GM12878 (cell line): ENCODE measurements around the gene CPSF3. TPM values are rescaled to one million over a fixed set of nuclear protein-coding genes. Genes with fewer than 3 reads are reported as not detected.

Source experiments
- ATAC-seq: fragments of 200-7000 bp; cut with Tn5 transposase; 3 replicates; pipeline ENCODE4 v1.9.1; 2020; ENCODE audit warnings: mild to moderate bottlenecking, moderate library complexity
- BruUV-seq: library from RNA; stranded (reverse); fragments of 400-500 nt; replicated peaks from 2 replicates; lab custom pipeline; 2021; lab: Mats Ljungman, UMichigan
- CTCF ChIA-PET: fragments of 300-600 bp; sonication (Branson Sonifier 250); formaldehyde crosslinking; extraction: SDS; loops from one replicate; lab custom pipeline; 2021; ENCODE audit warnings: inconsistent platforms; lab: Yijun Ruan, JAX
- POLR2A ChIA-PET: fragments of 350-600 bp; formaldehyde crosslinking; extraction: SDS; loops from one replicate; lab custom pipeline; 2021; ENCODE audit warnings: inconsistent platforms; lab: Charles Lee
- RAD21 ChIA-PET: fragments of 300-600 bp; sonication (Branson Sonifier 250); formaldehyde crosslinking; loops from one replicate; lab custom pipeline; 2023; ENCODE audit warnings: antibody characterized with exemption; ENCODE audit not compliant: unreplicated experiment; lab: Charles Lee
- SMC1A ChIA-PET: fragments of 300-600 bp; sonication (Branson Sonifier 250); formaldehyde crosslinking; loops from one replicate; lab custom pipeline; 2023; ENCODE audit not compliant: unreplicated experiment, uncharacterized antibody; lab: Charles Lee
- DNase-seq: peaks from one replicate; pipeline ENCODE4 v3.0.0-alpha.2; 2011; ENCODE audit warnings: low read depth, low spot score
- FAIRE-seq: peaks from 3 replicates; lab custom pipeline; 2011; peaks lifted over from hg19 to GRCh38; lab: Jason Lieb, UNC
- H2AFZ ChIP-seq: 2 replicates; pipeline ENCODE4 v1.6.0; 2011; ENCODE audit warnings: low read depth, low read length, control low read depth; ENCODE audit not compliant: control insufficient read depth
- H3K27ac ChIP-seq: 2 replicates; pipeline ENCODE4 v1.5.1; 2011; ENCODE audit warnings: control low read depth; ENCODE audit not compliant: control insufficient read depth, insufficient read depth
- H3K27me3 ChIP-seq, 2 experiments: replicated peaks in 1 of 2; 2 replicates each; pipeline versions ENCODE4 v1.6.0 to v1.6.1; 2011; ENCODE audit warnings: low read length in 1 of 2; ENCODE audit not compliant: control insufficient read depth in 2 of 2, insufficient read depth in 2 of 2
- H3K36me3 ChIP-seq, 2 experiments: 2 replicates each; pipeline ENCODE4 v1.5.1; 2011; ENCODE audit warnings: low read length in 1 of 2; ENCODE audit not compliant: control insufficient read depth in 2 of 2, insufficient read depth in 2 of 2
- H3K4me1 ChIP-seq: 2 replicates; pipeline ENCODE4 v1.6.1; 2011; ENCODE audit warnings: mild to moderate bottlenecking, low read length, moderate library complexity, mixed read lengths; ENCODE audit not compliant: control insufficient read depth, insufficient read depth
- H3K4me2 ChIP-seq: 2 replicates; pipeline ENCODE4 v1.6.0; 2011; ENCODE audit warnings: control low read depth; ENCODE audit not compliant: control insufficient read depth, insufficient read depth
- H3K4me3 ChIP-seq: fragments of 200-600 bp; sonication (generic); 2 replicates; pipeline ENCODE4 v1.5.1; 2016
- H3K79me2 ChIP-seq: 2 replicates; pipeline ENCODE4 v1.6.0; 2011; ENCODE audit warnings: low read length; ENCODE audit not compliant: control insufficient read depth, insufficient read depth
- H3K9ac ChIP-seq: 2 replicates; pipeline ENCODE4 v1.8.0; 2011; ENCODE audit warnings: low read length, control low read depth, mixed read lengths; ENCODE audit not compliant: control insufficient read depth, insufficient read depth
- H3K9me3 ChIP-seq: replicated peaks from 3 replicates; pipeline ENCODE4 v1.5.1; 2011; ENCODE audit warnings: mild to moderate bottlenecking, low read length; ENCODE audit not compliant: control insufficient read depth, insufficient read depth
- H4K20me1 ChIP-seq: 2 replicates; pipeline ENCODE4 v1.6.0; 2011; ENCODE audit not compliant: control insufficient read depth, insufficient read depth
- BMI1 ChIP-seq: fragments of 450-650 bp; IDR thresholded peaks from 2 replicates; pipeline ENCODE4 v1.6.1; 2016; ENCODE audit warnings: mild to moderate bottlenecking, moderate library complexity, borderline replicate concordance
- BRCA1 ChIP-seq: IDR thresholded peaks from 2 replicates; pipeline ENCODE4 v1.6.1; 2011; ENCODE audit warnings: low read depth, low read length, improper control_type of control experiment
- CBX3 ChIP-seq: fragments of 200-600 bp; sonication (generic); IDR thresholded peaks from 2 replicates; pipeline ENCODE4 v1.6.1; 2016; ENCODE audit warnings: low read depth, borderline replicate concordance
- DPF2 ChIP-seq: fragments of 450-650 bp; IDR thresholded peaks from 2 replicates; pipeline ENCODE4 v1.6.1; 2017; ENCODE audit warnings: mild to moderate bottlenecking
- GATAD2B ChIP-seq: fragments of 450-650 bp; conservative IDR thresholded peaks from 2 replicates; pipeline ENCODE4 v1.6.1; 2017; ENCODE audit warnings: low read depth, mild to moderate bottlenecking, moderate library complexity
- KAT2A ChIP-seq: conservative IDR thresholded peaks from 2 replicates; pipeline ENCODE4 v1.6.1; 2011; ENCODE audit warnings: low read depth, low read length; ENCODE audit not compliant: control insufficient read depth
- KLF5 ChIP-seq: fragments of 450-650 bp; IDR thresholded peaks from 2 replicates; pipeline ENCODE4 v1.6.1; 2014; ENCODE audit warnings: mild to moderate bottlenecking; ENCODE audit not compliant: partially characterized antibody
- NR2C1 ChIP-seq: fragments of 450-650 bp; IDR thresholded peaks from 2 replicates; pipeline ENCODE4 v1.6.1; 2017; ENCODE audit warnings: antibody characterized with exemption, mild to moderate bottlenecking, moderate library complexity
- PML ChIP-seq: IDR thresholded peaks from 2 replicates; pipeline ENCODE4 v1.6.1; 2012; ENCODE audit warnings: low read length, inconsistent platforms
- POLR2AphosphoS5 ChIP-seq: IDR thresholded peaks from 2 replicates; pipeline ENCODE4 v1.6.1; 2011; ENCODE audit warnings: mild to moderate bottlenecking, low read length, inconsistent platforms
- RAD21 ChIP-seq: IDR thresholded peaks from 2 replicates; pipeline ENCODE4 v1.6.1; 2011; ENCODE audit warnings: mild to moderate bottlenecking, low read depth, low read length, moderate library complexity; ENCODE audit not compliant: insufficient read depth
- RB1 ChIP-seq: fragments of 450-650 bp; formaldehyde crosslinking; IDR thresholded peaks from 2 replicates; pipeline ENCODE4 v1.6.1; 2017; ENCODE audit warnings: mild to moderate bottlenecking, borderline replicate concordance
- RBBP5 ChIP-seq: fragments of 200-600 bp; sonication (generic); conservative IDR thresholded peaks from 2 replicates; pipeline ENCODE4 v1.6.1; 2016
- RELA ChIP-seq: fragments of 450-650 bp; IDR thresholded peaks from 2 replicates; pipeline ENCODE4 v1.8.0; 2014; ENCODE audit warnings: borderline replicate concordance; ENCODE audit not compliant: partially characterized antibody
- SIN3A ChIP-seq: IDR thresholded peaks from 2 replicates; pipeline ENCODE4 v1.6.1; 2012; ENCODE audit warnings: low read depth, low read length, improper control_type of control experiment
- SMARCA5 ChIP-seq: fragments of 450-650 bp; IDR thresholded peaks from 2 replicates; pipeline ENCODE4 v1.6.1; 2017; ENCODE audit warnings: mild to moderate bottlenecking
- WGBS: methylation state at CpG from one replicate; pipeline ENCODE4 v1.1.6; 2016; ENCODE audit warnings: low lambda C conversion rate; ENCODE audit not compliant: insufficient replicate concordance, insufficient coverage; ENCODE audit errors: missing lambda C conversion rate; 5-methylcytosine and 5-hydroxymethylcytosine counted together
- in situ Hi-C: fragments of 300-500 bp; cut with MboI; formaldehyde crosslinking; loops from 9 replicates; pipeline ENCODE4 v1.14.3; 2018; ENCODE audit warnings: mixed read lengths
- intact Hi-C: fragments of 100-400 bp; cut with micrococcal nuclease; formaldehyde crosslinking; loops from one replicate; pipeline ENCODE4 v1.14.2; 2022; ENCODE audit not compliant: unreplicated experiment
- polyA plus RNA-seq, 11 experiments: library from polyadenylated mRNA; depleted of rRNA in 4 of 11; unstranded in 6 of 11; stranded (reverse) in 5 of 11; fragments of >200 nt; fragmentation: Nextera tagmentation in 4 of 11; fragmentation: Illumina TruSeq in 1 of 11; extraction: Ambion mirVana in 4 of 11; extraction: Trizol in 1 of 11; gene quantifications; 1 replicate in 1 of 11; 2 replicates in 10 of 11; pipeline versions ENCODE4 v1.2.1 to v1.2.3, GENCODE V29; 2011 to 2016; ENCODE audit warnings: inconsistent platforms in 2 of 11, missing spikeins in 2 of 11, low read depth in 1 of 11
- total RNA-seq, 4 experiments: library from RNA; depleted of rRNA in 3 of 4; stranded (reverse); fragments of >200 nt in 3 of 4; fragmentation: Illumina TruSeq in 1 of 4; extraction: Trizol in 1 of 4; gene quantifications; 2 replicates each; pipeline versions ENCODE4 v1.2.1 to v1.2.3, GENCODE V29; 2013 to 2021
- TF ChIP-seq, protein P1 (sequence below): IDR thresholded peaks from 2 replicates; pipeline ENCODE4 v1.6.1; 2012; ENCODE audit warnings: low read depth, low read length, improper control_type of control experiment
- TF ChIP-seq, protein P2 (sequence below): fragments of 450-650 bp; IDR thresholded peaks from 2 replicates; pipeline ENCODE4 v1.6.1; 2017; ENCODE audit warnings: mild to moderate bottlenecking, moderate library complexity

Gene CPSF3
- total and polyA plus RNA-seq, 10 of the 15 experiments (the other 5 are each of a cell fraction or from before 2014, with no cell fraction given), result 34.5 to 108 (median 76.1) TPM

DNA sequence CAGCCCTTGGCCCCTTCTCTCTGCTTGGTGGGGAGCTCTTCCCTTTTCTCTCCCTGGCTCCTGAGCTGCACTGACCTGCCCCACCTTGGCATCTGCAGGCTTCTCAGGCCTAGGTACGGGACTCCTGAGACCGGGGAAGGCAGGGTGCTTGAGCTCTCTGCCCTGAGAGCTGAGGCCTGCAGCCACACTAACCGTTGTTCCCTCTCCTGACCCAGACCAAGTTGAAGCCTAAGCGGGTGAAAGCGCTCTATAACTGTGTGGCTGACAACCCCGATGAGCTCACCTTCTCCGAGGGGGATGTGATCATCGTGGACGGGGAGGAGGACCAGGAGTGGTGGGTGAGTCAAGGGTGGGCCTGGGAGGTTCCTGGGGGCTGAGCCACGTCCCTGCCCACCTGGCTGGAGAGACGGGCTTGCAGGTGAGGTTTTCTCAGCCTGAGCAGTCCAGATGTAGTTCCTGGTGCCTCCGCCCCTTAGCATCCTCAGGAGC is 22.4 kb upstream of the CPSF3 start (continued):
- TF ChIP-seq POLR2AphosphoS5 (no peak), KAT2A (no peak), BMI1 (no peak), PML (no peak), DPF2 (no peak), NR2C1 (no peak), CBX3 (no peak), RELA (no peak)
- TF ChIP-seq, protein P1, sequence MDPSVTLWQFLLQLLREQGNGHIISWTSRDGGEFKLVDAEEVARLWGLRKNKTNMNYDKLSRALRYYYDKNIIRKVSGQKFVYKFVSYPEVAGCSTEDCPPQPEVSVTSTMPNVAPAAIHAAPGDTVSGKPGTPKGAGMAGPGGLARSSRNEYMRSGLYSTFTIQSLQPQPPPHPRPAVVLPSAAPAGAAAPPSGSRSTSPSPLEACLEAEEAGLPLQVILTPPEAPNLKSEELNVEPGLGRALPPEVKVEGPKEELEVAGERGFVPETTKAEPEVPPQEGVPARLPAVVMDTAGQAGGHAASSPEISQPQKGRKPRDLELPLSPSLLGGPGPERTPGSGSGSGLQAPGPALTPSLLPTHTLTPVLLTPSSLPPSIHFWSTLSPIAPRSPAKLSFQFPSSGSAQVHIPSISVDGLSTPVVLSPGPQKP, result no peak

DNA sequence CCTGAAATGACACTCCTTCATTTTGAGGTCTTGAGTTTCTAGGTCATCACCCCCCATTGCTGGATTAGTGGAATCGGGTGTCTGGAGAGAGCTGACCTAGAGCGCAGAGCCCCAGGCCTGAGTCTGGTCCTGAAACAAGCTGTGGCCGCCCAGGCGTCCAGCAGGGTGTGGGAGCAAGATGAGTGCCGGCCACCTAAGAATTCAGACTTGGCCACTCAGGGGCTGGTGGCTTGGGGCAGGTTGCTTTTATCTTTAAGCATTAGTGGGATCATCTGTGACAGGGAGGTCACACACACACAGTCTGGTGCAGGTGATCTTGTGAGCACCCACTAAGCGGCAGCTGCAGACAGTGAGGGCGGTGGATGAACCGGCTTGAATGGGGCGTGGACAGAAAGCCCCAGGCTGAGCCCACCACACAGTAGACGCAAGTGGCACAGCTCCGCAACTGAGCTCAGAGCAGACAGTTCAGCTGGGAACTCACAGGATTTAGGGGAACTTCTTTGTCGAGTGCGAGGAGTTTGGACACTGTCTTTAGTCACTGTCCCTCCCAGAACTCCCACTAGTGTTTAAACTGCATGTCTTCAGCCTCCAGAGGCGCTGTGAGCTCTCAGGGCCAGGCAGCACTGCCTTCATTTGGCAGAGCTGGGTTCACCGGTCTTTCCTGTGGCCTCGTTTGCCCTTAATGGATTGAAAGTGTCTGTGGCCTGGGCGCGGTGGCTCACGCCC is 21.6 kb upstream of the CPSF3 start:
- Histone ChIP-seq H3K4me3 (no peak overlapping the region), H3K4me2 (no peak overlapping the region), H4K20me1 (no peaks in the 10 kb centered on the region), H3K79me2 (no peaks in the 10 kb centered on the region), H3K9ac (no peak overlapping the region), H3K27ac (no peak overlapping the region), H3K9me3 (no peaks in the 10 kb centered on the region), H2AFZ (no peak overlapping the region), H3K36me3 (peaks cover under 1 to 3% of the 10 kb centered on the region in 2 experiments; a peak in 2 of 4 replicates), H3K27me3 (no peaks in the 10 kb centered on the region), H3K4me1 (no peaks in the 10 kb centered on the region)
- no peak for DNase-seq
- ATAC-seq, result 0 out of 3 replicates have a peak, but pooled peaks have one; percentile 22
- in situ Hi-C loops, result no loop called here
- ChIA-PET CTCF (no interaction called here), RAD21 (no interaction called here), SMC1A (interaction anchor here (0.6 kb wide), 1 partner anchor 16 kb away, joined by 3 read pairs; no protein-coding TSS in a partner anchor), POLR2A (no interaction called here)
- intact Hi-C loops, result no loop called here
- no peak for FAIRE-seq
- WGBS, result 73% methylated on average over 19 of the region's 19 CpGs
- no TSS peak for BruUV-seq
- TF ChIP-seq RAD21 (no peak), BRCA1 (no peak), GATAD2B (no peak), KLF5 (no peak), SMARCA5 (no peak), SIN3A (no peak), RBBP5 (no peak), RB1 (no peak)
- TF ChIP-seq, protein P2, sequence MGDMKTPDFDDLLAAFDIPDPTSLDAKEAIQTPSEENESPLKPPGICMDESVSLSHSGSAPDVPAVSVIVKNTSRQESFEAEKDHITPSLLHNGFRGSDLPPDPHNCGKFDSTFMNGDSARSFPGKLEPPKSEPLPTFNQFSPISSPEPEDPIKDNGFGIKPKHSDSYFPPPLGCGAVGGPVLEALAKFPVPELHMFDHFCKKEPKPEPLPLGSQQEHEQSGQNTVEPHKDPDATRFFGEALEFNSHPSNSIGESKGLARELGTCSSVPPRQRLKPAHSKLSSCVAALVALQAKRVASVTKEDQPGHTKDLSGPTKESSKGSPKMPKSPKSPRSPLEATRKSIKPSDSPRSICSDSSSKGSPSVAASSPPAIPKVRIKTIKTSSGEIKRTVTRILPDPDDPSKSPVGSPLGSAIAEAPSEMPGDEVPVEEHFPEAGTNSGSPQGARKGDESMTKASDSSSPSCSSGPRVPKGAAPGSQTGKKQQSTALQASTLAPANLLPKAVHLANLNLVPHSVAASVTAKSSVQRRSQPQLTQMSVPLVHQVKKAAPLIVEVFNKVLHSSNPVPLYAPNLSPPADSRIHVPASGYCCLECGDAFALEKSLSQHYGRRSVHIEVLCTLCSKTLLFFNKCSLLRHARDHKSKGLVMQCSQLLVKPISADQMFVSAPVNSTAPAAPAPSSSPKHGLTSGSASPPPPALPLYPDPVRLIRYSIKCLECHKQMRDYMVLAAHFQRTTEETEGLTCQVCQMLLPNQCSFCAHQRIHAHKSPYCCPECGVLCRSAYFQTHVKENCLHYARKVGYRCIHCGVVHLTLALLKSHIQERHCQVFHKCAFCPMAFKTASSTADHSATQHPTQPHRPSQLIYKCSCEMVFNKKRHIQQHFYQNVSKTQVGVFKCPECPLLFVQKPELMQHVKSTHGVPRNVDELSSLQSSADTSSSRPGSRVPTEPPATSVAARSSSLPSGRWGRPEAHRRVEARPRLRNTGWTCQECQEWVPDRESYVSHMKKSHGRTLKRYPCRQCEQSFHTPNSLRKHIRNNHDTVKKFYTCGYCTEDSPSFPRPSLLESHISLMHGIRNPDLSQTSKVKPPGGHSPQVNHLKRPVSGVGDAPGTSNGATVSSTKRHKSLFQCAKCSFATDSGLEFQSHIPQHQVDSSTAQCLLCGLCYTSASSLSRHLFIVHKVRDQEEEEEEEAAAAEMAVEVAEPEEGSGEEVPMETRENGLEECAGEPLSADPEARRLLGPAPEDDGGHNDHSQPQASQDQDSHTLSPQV, result no peak
- TF ChIP-seq, protein P1, result no peak
